ENCODE data around the gene ZNF217.
"Not testable (repeated sequence)": the region's sequence is repeated elsewhere in the genome, so short reads cannot be mapped to it uniquely, and the experiment has no call there.

ZNF217 gene

GRCh38 chr20:53534037-53534436, 59.6 kb downstream of the ZNF217 start:
- DNase-seq (ENCODE audit: low read depth in 4 of 4, low spot score in 1 of 4), result no peak

GRCh38 chr20:53533500-53533899, 60.1 kb downstream of the ZNF217 start:
- no peak for DNase-seq (ENCODE audit: low read depth in 4 of 4, low spot score in 1 of 4)

- DNase-seq (ENCODE audit: low read depth in 4 of 4, low spot score in 1 of 4), result not testable (repeated sequence)
Measured at GRCh38 chr20:53532654-53533312, 60.9 kb downstream of the ZNF217 start.

- DNase-seq (ENCODE audit: low read depth in 4 of 4, low spot score in 1 of 4), result no peak
Measured at GRCh38 chr20:53530440-53530839, 63.2 kb downstream of the ZNF217 start.

GRCh38 chr20:53529658-53530057, 64.0 kb downstream of the ZNF217 start:
- no peak for DNase-seq (ENCODE audit: low read depth in 4 of 4, low spot score in 1 of 4)

- DNase-seq (ENCODE audit: low read depth in 4 of 4, low spot score in 1 of 4), result no peak
Measured at GRCh38 chr20:53527196-53527595, 66.4 kb downstream of the ZNF217 start.

- DNase-seq (ENCODE audit: low read depth in 4 of 4, low spot score in 1 of 4), result no peak
Measured at GRCh38 chr20:53524589-53525312, 68.9 kb downstream of the ZNF217 start.

- DNase-seq (ENCODE audit: low read depth in 4 of 4, low spot score in 1 of 4), result not testable (repeated sequence)
Measured at GRCh38 chr20:53523615-53524014, 70.0 kb downstream of the ZNF217 start.

- DNase-seq (ENCODE audit: low read depth in 4 of 4, low spot score in 1 of 4), result no peak
Measured at GRCh38 chr20:53522696-53523095, 70.9 kb downstream of the ZNF217 start.

GRCh38 chr20:53522026-53522425, 71.6 kb downstream of the ZNF217 start:
- no peak for DNase-seq (ENCODE audit: low read depth in 4 of 4, low spot score in 1 of 4)

GRCh38 chr20:53521421-53521820, 72.2 kb downstream of the ZNF217 start:
- not testable (repeated sequence) for DNase-seq (ENCODE audit: low read depth in 4 of 4, low spot score in 1 of 4)

- no peak for DNase-seq (ENCODE audit: low read depth in 4 of 4, low spot score in 1 of 4)
Measured at GRCh38 chr20:53517146-53517545, 76.5 kb downstream of the ZNF217 start.

Measured in stimulated activated CD4-positive, alpha-beta T cell treated with anti-CD3 and anti-CD28 coated beads, Interleukin-1b, Interleukin-23, amount 100 ng/mL, for 24 hours (primary cell).